HG02852 (cell line): ENCODE results near the gene ANKRD11.
A peak's percentile ranks its signal among the peaks of the same experiment; 100 is the strongest.

Source experiments
- ATAC-seq: cut with Tn5 transposase; IDR thresholded peaks from one replicate; pipeline ENCODE4 v1.9.1; 2021; ENCODE audit warnings: mild to moderate bottlenecking, moderate library complexity; ENCODE audit not compliant: unreplicated experiment

The ANKRD11 gene

GRCh38 chr16:89507214-89507833 is 17.0 kb upstream of the ANKRD11 start:
- ATAC-seq, result peak; percentile 16

GRCh38 chr16:89506791-89507191 is 16.4 kb upstream of the ANKRD11 start:
- ATAC-seq, result no peak

DNA sequence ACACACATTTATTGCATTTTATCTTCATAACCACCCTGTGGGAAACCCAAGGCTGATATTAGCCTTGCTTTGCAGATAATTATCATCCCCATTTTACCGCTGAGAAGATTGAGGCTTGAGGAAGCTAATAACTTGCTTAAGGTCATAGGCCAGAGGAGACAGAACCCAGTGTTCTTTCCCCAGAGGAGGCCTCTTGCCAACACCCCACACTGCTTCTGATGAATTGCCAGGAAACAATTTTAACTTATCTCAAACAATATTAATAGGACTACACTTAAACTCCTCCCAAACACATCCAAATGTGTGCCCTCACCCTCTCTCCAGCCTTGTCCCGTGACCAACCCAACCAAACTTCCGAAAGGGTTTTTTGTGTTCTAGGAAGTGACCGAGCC is 15.7 kb upstream of the ANKRD11 start:
- no peak for ATAC-seq

GRCh38 chr16:89505204-89506112 is 15.1 kb upstream of the ANKRD11 start:
- ATAC-seq, result no peak

GRCh38 chr16:89504091-89504490 is 13.7 kb upstream of the ANKRD11 start:
- no peak for ATAC-seq

GRCh38 chr16:89502081-89502843 is 11.9 kb upstream of the ANKRD11 start:
- ATAC-seq, result no peak

DNA sequence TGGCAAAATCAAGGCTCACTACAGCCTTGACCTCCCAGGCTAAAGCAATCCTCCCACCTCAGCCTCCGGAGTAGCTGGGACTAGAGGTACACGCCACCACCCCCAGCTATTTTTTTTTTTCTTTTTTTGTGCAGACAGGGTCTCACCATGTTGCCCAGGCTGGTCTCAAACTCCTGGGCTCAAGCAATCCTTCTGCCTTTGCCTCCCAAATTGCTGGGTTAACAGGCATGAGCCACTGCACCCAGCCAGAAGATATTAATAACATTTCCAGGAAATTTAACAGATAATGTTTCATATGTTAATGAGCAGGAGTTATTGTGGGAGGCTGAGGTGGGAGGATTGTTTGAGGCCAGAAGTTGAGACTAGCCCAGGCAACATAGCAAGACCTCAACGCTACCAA is 9.4 kb upstream of the ANKRD11 start:
- no peak for ATAC-seq

GRCh38 chr16:89498839-89499238 is 8.5 kb upstream of the ANKRD11 start:
- no peak for ATAC-seq

DNA sequence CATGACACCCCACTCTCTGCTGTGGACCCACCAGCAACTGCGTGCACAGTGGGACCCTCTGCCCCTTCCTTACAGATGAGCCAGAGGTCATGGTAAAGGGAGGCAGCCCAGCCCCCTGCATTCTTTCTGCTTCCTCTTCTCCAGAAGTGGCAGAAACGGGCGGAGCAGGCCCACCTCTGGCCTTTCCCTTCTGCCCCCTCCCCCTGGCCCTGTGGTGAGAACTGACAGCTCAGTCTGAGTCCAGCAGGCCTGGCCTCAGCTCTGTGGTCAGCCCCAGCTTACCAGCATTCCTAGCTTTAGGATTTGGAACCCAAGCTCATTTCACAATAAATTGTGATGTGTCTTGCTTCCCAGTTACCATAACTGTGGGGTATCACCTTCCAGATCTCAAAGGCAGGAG is 4.8 kb upstream of the ANKRD11 start:
- ATAC-seq, result no peak

DNA sequence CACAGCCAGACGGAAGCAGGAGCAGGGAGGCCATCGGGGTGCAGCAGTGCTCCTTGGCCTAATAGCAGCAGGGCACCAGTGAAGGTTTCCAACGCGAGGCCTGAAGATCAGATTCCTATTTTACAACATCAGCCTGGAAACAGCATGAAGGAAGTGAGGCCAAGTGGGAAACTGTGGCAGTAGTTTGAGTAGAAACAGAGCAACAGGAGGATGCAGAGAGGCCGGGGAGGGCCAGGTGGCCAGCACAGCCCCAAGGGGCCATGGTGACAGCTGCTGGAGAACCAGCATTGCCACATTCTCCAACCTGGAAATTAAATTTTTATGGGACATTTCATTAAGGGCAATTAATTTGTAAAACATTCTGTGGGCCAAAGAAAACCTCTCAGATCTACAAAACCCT is 3.4 kb upstream of the ANKRD11 start:
- no peak for ATAC-seq

DNA sequence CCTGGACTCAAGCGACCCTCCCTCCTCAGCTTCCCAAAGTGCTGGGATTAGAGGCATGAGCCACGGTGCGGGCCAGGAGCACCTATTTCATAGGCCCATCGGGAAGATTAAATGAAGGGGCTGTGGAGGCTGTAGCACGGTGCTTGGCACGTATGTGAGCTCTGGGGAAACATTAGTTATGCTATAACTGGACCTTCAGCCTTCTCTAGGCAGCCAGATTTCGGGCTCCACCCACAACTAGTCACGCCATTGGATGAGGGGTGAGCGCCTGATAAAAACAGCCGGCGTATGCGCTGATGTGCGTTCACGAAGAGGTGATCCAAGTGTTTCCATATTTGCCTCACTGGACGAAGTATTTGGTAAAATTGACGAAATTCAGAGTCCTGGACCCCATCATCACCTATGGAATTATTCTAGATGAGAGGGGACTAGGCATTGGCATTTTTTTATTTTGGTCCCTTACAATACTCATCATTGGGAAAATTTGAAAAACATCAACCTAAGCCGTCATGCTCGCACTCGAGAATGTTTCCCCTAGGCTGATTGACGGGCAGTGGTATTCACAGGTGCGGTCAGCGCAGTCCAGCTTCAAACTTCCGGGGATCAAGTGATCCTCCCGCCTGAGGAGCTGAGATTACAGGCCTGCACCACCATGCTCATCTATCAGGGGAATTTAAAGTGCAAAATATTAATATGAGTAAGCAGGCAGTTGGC is 1.8 kb upstream of the ANKRD11 start:
- ATAC-seq, result no peak

GRCh38 chr16:89491238-89491869 is 993 bp upstream of the ANKRD11 start:
- ATAC-seq, result no peak

DNA sequence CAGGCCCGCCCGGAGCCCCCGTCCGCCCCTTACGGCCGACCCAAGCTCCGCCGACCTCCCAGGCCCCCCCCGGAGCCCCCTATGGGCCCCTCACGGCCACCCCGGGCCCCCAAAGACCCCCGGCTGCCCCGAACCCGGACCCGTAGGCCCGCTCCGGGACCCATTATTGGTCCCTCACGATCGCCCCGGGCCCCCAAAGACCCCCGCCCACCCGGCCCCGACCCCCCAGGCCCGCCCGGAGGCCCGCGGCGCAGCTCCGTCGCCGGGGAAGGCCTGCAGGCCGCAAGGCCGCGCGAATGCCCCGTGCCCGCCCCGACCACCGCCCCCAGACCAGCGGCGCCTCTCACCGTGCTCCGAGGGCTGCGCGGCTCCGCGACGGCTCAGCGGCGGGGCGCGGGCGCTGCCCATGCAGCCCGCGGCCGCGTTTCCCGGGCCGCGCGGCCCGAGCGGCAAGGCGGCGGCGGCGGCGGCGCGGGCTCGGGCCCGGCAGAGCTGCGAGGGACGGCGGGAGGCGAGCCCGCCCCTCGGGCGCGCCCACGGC is 393 bp downstream of the ANKRD11 start:
- ATAC-seq, result no peak

DNA sequence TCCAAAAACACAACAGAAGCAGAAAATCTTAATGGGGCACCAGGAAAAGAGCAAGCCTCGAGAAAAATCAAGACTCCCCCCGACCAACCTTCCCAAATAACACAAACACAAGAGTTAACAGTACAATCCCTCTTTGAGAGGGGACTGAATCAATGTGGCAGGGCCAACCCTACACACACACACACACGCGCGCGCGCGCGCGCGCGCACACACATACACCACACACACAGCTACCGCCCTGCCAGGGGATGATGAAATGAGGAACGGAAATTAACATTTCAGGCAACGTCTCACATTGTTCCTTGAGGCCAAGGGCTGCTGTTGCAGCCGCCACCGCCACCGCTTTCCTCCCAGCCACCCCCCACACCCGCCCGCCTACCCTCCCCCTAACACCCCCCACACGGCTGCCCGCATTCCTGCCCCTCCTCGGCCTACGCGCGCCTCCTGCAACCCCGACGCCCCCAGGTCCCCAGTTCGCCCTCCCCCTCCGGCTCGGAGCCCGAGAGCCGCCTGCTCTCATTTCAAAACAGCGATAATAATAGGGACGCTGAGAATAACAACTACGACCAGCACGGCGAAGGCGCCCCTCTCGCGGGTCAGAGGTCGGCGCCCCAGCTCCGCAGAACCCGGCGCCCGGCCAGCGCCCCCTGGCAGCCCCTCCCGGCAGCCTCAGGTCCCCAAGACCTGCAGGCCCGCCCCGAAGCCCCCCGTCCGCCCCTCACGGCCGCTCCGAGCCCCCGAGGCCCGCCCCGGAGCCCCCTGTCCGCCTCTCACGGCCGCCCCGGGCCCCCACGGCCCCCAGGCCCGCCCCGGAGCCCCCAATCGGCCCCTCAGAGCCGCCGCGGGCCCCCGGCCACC is 1.1 kb downstream of the ANKRD11 start:
- no peak for ATAC-seq

- no peak for ATAC-seq
These were observed 4.6 kb downstream of the ANKRD11 start for GRCh38 chr16:89485701-89486246.

DNA sequence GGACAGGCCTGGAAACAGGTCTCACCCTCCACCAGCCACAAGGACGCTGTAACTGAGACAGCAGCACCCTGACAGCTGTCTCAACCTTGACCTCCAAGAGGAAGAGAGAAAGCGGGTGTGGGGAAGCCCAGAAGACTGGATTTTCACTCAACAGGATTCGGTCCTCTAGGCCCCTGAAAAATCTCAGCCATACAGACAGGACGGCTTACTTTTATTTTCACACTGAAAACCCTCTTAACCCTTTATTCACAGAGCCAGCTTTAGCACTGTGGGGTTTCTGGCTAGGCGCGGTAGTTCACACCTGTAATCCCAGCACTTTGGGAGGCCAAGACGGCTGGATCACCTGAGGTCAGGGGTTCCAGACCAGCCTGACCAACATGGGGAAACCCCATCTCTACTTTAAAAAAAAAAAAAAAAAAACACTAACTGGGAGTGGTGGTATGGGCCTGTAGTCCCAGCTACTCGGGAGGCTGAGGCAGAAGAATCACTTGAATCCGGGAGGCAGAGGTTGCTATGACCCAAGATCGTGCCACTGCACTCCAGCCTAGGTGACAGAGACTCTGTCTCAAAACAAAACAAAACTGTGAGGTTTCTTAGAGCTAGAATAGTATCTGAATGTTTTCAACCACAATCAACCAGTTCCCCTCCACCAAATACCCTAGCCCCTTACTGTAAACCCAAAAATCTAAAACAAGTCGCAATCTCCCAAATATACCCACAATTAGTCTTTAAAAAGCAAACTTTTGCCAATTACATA is 5.3 kb downstream of the ANKRD11 start:
- peak; percentile 41 for ATAC-seq

DNA sequence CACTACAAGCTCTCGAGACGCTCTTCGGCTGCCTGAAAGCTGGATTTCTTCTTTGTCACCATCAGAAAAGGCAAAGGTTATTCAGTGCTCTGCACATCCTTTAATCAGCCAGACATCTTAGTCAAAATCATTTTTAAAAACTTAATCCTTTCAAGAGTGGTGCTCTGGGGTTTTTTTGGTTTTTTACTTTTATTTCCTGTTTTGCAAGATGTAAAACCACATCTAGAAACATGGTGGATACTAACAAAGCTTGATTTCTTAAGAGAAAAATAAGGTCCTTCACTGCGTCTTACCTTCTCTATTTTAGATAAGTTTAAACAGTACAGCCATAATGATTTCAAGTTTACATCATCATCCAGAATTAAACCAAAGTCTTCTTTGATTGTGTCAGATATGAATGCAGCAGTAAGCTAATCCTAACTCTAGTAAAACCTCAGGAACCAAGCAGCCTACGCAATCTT is 6.3 kb downstream of the ANKRD11 start:
- no peak for ATAC-seq

- ATAC-seq, result no peak
These were observed 7.5 kb downstream of the ANKRD11 start for GRCh38 chr16:89482817-89483205.
